ENCODE data around the gene CYS1. TPM values are rescaled to one million over a fixed set of nuclear protein-coding genes. Genes with fewer than 3 reads are reported as not detected.

CYS1 gene, protein sequence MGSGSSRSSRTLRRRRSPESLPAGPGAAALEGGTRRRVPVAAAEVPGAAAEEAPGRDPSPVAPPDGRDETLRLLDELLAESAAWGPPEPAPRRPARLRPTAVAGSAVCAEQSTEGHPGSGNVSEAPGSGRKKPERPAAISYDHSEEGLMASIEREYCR
- total RNA-seq = under 1 TPM in 1 of 2 donors, not detected in 1; 0.45 TPM

DNA sequence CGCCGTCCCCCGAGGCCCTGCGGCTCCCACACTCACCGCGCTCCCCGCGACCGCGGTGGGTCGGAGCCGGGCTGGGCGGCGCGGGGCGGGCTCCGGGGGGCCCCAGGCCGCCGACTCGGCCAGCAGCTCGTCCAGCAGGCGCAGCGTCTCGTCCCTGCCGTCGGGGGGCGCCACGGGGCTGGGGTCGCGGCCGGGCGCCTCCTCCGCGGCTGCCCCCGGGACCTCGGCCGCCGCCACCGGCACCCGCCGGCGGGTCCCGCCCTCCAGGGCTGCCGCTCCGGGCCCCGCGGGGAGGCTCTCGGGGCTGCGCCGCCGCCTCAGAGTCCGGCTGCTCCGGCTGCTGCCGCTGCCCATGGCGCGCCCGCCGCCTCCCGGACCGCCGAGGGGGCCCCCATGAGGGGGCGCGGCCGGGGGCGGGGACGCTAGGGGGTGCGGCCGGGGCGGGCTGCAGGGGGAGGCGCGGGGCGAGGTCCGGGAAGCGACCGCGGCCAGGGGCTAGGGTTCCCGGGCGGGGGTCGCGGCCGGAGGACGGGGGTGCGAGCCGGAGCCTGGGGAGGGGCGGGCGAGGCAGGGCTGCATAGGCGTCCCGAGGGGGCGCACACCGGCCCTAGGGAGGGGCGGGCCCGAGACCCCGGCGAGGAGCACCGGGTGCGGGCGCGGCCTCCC lies at the start of gene CYS1:
CYS1 (minus strand) TSS at position 542 of the 666 bp plus-strand sequence; CDS start at position 354, 188 bp downstream.
- H3K4me1 Mint-ChIP-seq (ENCODE audit: low read depth in 2 of 2) = peaks cover 5 to 19% of the 10 kb centered on the region in 2 donors
- peaks cover 45 to 78% of the 10 kb centered on the region in 2 donors for H3K27me3 Mint-ChIP-seq
- H3K9me3 Mint-ChIP-seq = no peaks in the 10 kb centered on the region
- peak within 1 kb of the TSS; percentile 77 for H3K4me3 Mint-ChIP-seq
- peak within 1 kb of the TSS in 1 of 2 donors; percentile 60 for H3K27ac Mint-ChIP-seq
- ATAC-seq (peak; percentile 65 to 75), DNase-seq (ENCODE audit: low spot score) (no peak)
- H3K36me3 Mint-ChIP-seq = no peaks in the 10 kb centered on the region

GRCh38 chr2:10129490-10129889 lies 49.3 kb upstream of the CYS1 start:
- H3K27ac Mint-ChIP-seq = no peak overlapping the region
- H3K36me3 Mint-ChIP-seq = peaks cover 43% of the 10 kb centered on the region
- no peak for ATAC-seq
- no peaks in the 10 kb centered on the region for H3K27me3 Mint-ChIP-seq
- H3K9me3 Mint-ChIP-seq = no peaks in the 10 kb centered on the region
- no peak overlapping the region for H3K4me3 Mint-ChIP-seq
- peaks cover 24 to 44% of the 10 kb centered on the region in 2 donors for H3K4me1 Mint-ChIP-seq (ENCODE audit: low read depth in 2 of 2)
- no peak for DNase-seq (ENCODE audit: low spot score)

GRCh38 chr2:10128420-10128819 lies 48.2 kb upstream of the CYS1 start:
- Mint-ChIP-seq H3K4me3 (peak overlapping the region; percentile 19), H3K9me3 (no peaks in the 10 kb centered on the region), H3K27me3 (no peaks in the 10 kb centered on the region), H3K27ac (peak overlapping the region; percentile 1 to 43), H3K4me1 (ENCODE audit: low read depth in 2 of 2) (peaks cover 29 to 53% of the 10 kb centered on the region in 2 donors), H3K36me3 (peaks cover 49% of the 10 kb centered on the region)
- DNase-seq (ENCODE audit: low spot score) = no peak
- ATAC-seq = no peak

DNA sequence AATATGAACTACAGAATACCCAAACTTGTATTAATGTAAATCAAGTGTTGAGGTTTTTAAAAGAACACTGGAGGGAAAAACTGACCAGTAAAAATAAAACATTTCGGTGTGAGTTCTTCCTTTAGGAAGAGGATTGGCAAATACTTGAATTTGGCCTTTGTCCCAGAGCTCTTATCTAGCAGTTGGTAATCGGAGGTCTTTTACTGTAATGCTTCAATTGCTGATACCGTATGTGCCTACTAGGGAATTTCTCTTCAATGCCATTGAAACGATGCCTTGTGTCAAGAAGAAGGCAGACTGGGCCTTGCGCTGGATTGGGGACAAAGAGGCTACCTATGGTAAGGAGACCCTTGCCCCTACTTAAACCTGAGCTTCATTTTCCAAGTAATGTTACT lies 46.4 kb upstream of the CYS1 start:
- no peaks in the 10 kb centered on the region for H3K27me3 Mint-ChIP-seq
- no peak for DNase-seq (ENCODE audit: low spot score)
- peaks cover 45% of the 10 kb centered on the region for H3K36me3 Mint-ChIP-seq
- peak overlapping the region; percentile 39 for H3K4me3 Mint-ChIP-seq
- no peak for ATAC-seq
- peaks cover 35 to 53% of the 10 kb centered on the region in 2 donors for H3K4me1 Mint-ChIP-seq (ENCODE audit: low read depth in 2 of 2)
- peak overlapping the region in 1 of 2 donors; percentile 56 for H3K27ac Mint-ChIP-seq
- H3K9me3 Mint-ChIP-seq = no peaks in the 10 kb centered on the region

- H3K4me1 Mint-ChIP-seq (ENCODE audit: low read depth in 2 of 2) = peaks cover 40 to 59% of the 10 kb centered on the region in 2 donors
- H3K36me3 Mint-ChIP-seq = peaks cover 45% of the 10 kb centered on the region
- no peaks in the 10 kb centered on the region for H3K9me3 Mint-ChIP-seq
- DNase-seq (ENCODE audit: low spot score) (no peak), ATAC-seq (no peak)
- H3K27ac Mint-ChIP-seq = peak overlapping the region; percentile 87
- H3K4me3 Mint-ChIP-seq = peak overlapping the region; percentile 93
- no peaks in the 10 kb centered on the region for H3K27me3 Mint-ChIP-seq
Observed at GRCh38 chr2:10125842-10126631, 45.8 kb upstream of the CYS1 start.

DNA sequence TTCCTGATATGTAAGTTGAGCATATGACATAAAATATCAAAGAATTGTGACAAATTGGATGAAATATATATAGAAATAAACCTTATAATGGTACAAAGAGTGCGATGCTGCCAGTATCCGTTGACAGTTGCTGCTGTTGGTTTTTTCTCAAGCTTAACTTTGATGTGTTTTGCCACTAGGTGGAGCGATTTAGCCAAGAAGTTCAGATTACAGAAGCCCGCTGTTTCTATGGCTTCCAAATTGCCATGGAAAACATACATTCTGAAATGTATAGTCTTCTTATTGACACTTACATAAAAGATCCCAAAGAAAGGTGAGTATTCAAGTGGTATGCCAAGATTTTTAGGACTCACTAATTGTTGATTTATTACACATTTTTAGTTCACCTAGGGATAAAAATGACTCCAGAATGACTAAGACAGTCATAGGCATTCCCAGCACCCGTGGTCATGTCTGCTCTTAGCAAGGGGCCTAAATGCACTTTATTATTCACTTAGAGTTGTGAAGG lies 44.4 kb upstream of the CYS1 start:
- Mint-ChIP-seq H3K9me3 (no peaks in the 10 kb centered on the region), H3K36me3 (peaks cover 45% of the 10 kb centered on the region), H3K27me3 (no peaks in the 10 kb centered on the region), H3K27ac (peak overlapping the region; percentile 87), H3K4me1 (ENCODE audit: low read depth in 2 of 2) (peaks cover 46 to 65% of the 10 kb centered on the region in 2 donors), H3K4me3 (peak overlapping the region; percentile 93)
- no peak for ATAC-seq
- no peak for DNase-seq (ENCODE audit: low spot score)

DNA sequence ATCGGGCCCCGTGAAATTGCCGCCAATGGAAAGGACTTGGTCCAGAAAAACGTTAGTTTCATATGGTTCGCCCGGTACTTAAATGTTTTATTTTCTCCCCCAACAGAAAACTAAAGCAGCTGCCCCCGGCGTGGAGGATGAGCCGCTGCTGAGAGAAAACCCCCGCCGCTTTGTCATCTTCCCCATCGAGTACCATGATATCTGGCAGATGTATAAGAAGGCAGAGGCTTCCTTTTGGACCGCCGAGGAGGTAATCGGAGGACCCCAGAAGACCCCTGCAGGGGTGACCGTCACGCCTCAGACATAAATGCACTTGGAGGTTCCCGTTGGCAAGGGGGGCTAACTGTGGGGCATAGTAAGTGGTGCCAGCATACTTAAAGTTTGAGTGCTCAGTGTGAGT lies 43.1 kb upstream of the CYS1 start:
- Mint-ChIP-seq H3K27ac (peak overlapping the region; percentile 87), H3K9me3 (no peaks in the 10 kb centered on the region), H3K27me3 (no peaks in the 10 kb centered on the region), H3K4me1 (ENCODE audit: low read depth in 2 of 2) (peaks cover 46 to 64% of the 10 kb centered on the region in 2 donors), H3K4me3 (peak overlapping the region; percentile 93), H3K36me3 (peaks cover 35% of the 10 kb centered on the region)
- peak; percentile 64 for DNase-seq (ENCODE audit: low spot score)
- ATAC-seq = no peak

GRCh38 chr2:10122500-10123280 lies 42.5 kb upstream of the CYS1 start, which contains the start of gene RRM2:
Gene RRM2 (plus strand): TSS chr2:10122739. CDS start chr2:10122799, 60 bp downstream.
- peak; percentile 97 for DNase-seq (ENCODE audit: low spot score)
- Mint-ChIP-seq H3K27me3 (no peaks in the 10 kb centered on the region), H3K27ac (peak within 1 kb of the TSS; percentile 87 to 93), H3K9me3 (no peaks in the 10 kb centered on the region), H3K4me1 (ENCODE audit: low read depth in 2 of 2) (peaks cover 47 to 66% of the 10 kb centered on the region in 2 donors), H3K36me3 (peaks cover 32% of the 10 kb centered on the region), H3K4me3 (peak within 1 kb of the TSS; percentile 93)
- ATAC-seq = peak; percentile 83 to 88

GRCh38 chr2:10120877-10121574 lies 40.8 kb upstream of the CYS1 start:
- Mint-ChIP-seq H3K36me3 (peaks cover 24% of the 10 kb centered on the region), H3K27ac (peak overlapping the region; percentile 87 to 93), H3K4me1 (ENCODE audit: low read depth in 2 of 2) (peaks cover 43 to 55% of the 10 kb centered on the region in 2 donors), H3K4me3 (peak overlapping the region; percentile 92), H3K9me3 (no peaks in the 10 kb centered on the region), H3K27me3 (no peaks in the 10 kb centered on the region)
- DNase-seq (ENCODE audit: low spot score) (no peak), ATAC-seq (no peak)

- Mint-ChIP-seq H3K27me3 (no peaks in the 10 kb centered on the region), H3K27ac (peak overlapping the region; percentile 87 to 93), H3K4me1 (ENCODE audit: low read depth in 2 of 2) (peaks cover 39 to 48% of the 10 kb centered on the region in 2 donors), H3K4me3 (peak overlapping the region; percentile 92), H3K36me3 (peaks cover 18% of the 10 kb centered on the region), H3K9me3 (no peaks in the 10 kb centered on the region)
- peak; percentile 96 for DNase-seq (ENCODE audit: low spot score)
- peak; percentile 73 to 82 for ATAC-seq
Observed at GRCh38 chr2:10120158-10120876, 40.1 kb upstream of the CYS1 start.

GRCh38 chr2:10119601-10120157 lies 39.5 kb upstream of the CYS1 start:
- Mint-ChIP-seq H3K27ac (peak overlapping the region; percentile 87 to 93), H3K4me1 (ENCODE audit: low read depth in 2 of 2) (peaks cover 34 to 42% of the 10 kb centered on the region in 2 donors), H3K9me3 (no peaks in the 10 kb centered on the region), H3K27me3 (no peaks in the 10 kb centered on the region), H3K4me3 (peak overlapping the region; percentile 92), H3K36me3 (peaks cover 12% of the 10 kb centered on the region)
- ATAC-seq = no peak
- no peak for DNase-seq (ENCODE audit: low spot score)

GRCh38 chr2:10119027-10119325 lies 38.8 kb upstream of the CYS1 start:
- Mint-ChIP-seq H3K4me1 (ENCODE audit: low read depth in 2 of 2) (peaks cover 30 to 35% of the 10 kb centered on the region in 2 donors), H3K27me3 (no peaks in the 10 kb centered on the region), H3K27ac (peak overlapping the region; percentile 36 to 66), H3K36me3 (peaks cover 9% of the 10 kb centered on the region), H3K4me3 (peak overlapping the region; percentile 71), H3K9me3 (no peaks in the 10 kb centered on the region)
- ATAC-seq (no peak), DNase-seq (ENCODE audit: low spot score) (no peak)

Measured in natural killer cell treated with Interleukin-12 subunit alpha and Interleukin-12 subunit beta and Interleukin-15 and Interleukin-18, amount 100 ng/mL, for 72 hours (primary cell).